Testis (tissue), 3 donors: Measurements from ENCODE around the gene ADAMTS15. TPM values are rescaled to one million over a fixed set of nuclear protein-coding genes. Genes with fewer than 3 reads are reported as not detected.

Experiments used
- DNase-seq: peaks from one replicate; pipeline ENCODE4 v3.0.0-alpha.2; 2019
- H3K27ac ChIP-seq, 2 donors: fragments of 200-600 bp; sonication (generic); one replicate each; pipeline ENCODE4 v1.5.1; 2019
- H3K27me3 ChIP-seq: fragments of 200-600 bp; sonication (generic); one replicate; pipeline ENCODE4 v1.5.1; 2019
- H3K36me3 ChIP-seq: fragments of 200-600 bp; sonication (generic); one replicate; pipeline ENCODE4 v1.5.1; 2017; ENCODE audit warnings: low read depth; ENCODE audit errors: missing control alignments
- H3K4me1 ChIP-seq: fragments of 200-600 bp; sonication (generic); one replicate; pipeline ENCODE4 v1.5.1; 2019
- H3K4me3 ChIP-seq, 2 donors: fragments of 200-600 bp; sonication (generic); one replicate each; pipeline ENCODE4 v1.5.1; 2017 to 2019
- H3K9me3 ChIP-seq: fragments of 200-600 bp; sonication (generic); one replicate; pipeline ENCODE4 v1.5.1; 2017
- CTCF ChIP-seq, 3 experiments: fragments of 450-650 bp in 2 of 3; fragments of 200-600 bp in 1 of 3; sonication (generic) in 1 of 3; IDR thresholded peaks; one replicate each; pipeline ENCODE4 v1.5.1; 2016 to 2019; ENCODE audit warnings: antibody characterized with exemption in 3 of 3, mild to moderate bottlenecking in 2 of 3, moderate library complexity in 1 of 3
- POLR2A ChIP-seq: fragments of 450-650 bp; IDR thresholded peaks from one replicate; pipeline ENCODE4 v1.6.1; 2017; ENCODE audit warnings: antibody characterized with exemption, mild to moderate bottlenecking, moderate library complexity
- WGBS, 2 donors: methylation state at CpG; one replicate each; pipeline ENCODE4 v1.1.5; 2018; 5-methylcytosine and 5-hydroxymethylcytosine counted together
- intact Hi-C: fragments of 100-400 bp; cut with DNase I; formaldehyde crosslinking; loops from one replicate; pipeline ENCODE4 v1.15.1; 2023; ENCODE audit warnings: low total_unique reads
- polyA plus RNA-seq: library from polyadenylated mRNA; stranded (reverse); fragments of 350-450 nt; fragmentation: Illumina TruSeq; extraction: RNeasy Lipid Tissue Mini Kit (QIAGEN cat#74804); gene quantifications from one replicate; pipeline ENCODE4 v1.2.3, GENCODE V29; 2014; ENCODE audit warnings: low read depth, low replicate concordance; ENCODE audit not compliant: insufficient read depth
- total RNA-seq, 2 donors: library from RNA; depleted of rRNA; stranded (reverse); fragments of >200 nt; gene quantifications; one replicate each; pipeline ENCODE4 v1.2.3, GENCODE V29; 2016

The ADAMTS15 gene
- total and polyA plus RNA-seq, 3 donors from 2014 or later, result 2.7 to 5.7 (median 2.8) TPM

GRCh38 chr11:130516554-130517505, 68.4 kb downstream of the ADAMTS15 start:
- WGBS, 2 donors, result 89 to 92% methylated on average over 10 of the region's 10 CpGs
- Histone ChIP-seq H3K36me3 (no peaks in the 10 kb centered on the region), H3K27ac (no peak overlapping the region), H3K27me3 (no peaks in the 10 kb centered on the region), H3K4me1 (peaks cover 2% of the 10 kb centered on the region), H3K9me3 (no peaks in the 10 kb centered on the region), H3K4me3 (no peak overlapping the region)
- intact Hi-C loops, result no loop called here
- DNase-seq, result no peak
- no peak for TF ChIP-seq CTCF (IDR thresholded peaks at IDR 0.05)
- TF ChIP-seq POLR2A, result no peak

DNA sequence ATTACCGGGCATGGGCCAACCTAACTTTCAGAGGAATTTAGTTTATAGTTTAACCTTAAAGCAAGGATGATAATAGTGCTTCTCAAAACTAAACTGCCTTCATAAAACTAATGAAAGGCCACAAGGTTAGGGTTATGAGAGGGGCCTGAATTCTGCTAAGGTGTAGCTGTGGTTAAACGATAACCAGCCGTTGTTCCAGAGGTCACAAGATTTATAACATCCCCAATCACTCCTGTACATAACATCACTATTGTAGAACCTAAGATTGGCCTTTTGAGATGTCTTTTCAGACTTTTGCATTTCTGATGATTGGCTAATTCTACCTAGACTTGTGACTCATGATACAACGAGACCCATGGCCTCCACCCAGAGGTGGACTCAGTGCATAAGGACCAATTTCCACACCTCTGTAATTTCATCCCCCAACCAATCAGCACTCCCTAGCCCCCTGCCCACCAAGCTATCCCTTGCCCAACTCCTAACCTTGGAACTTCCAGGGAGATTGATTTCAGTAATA, 69.8 kb downstream of the ADAMTS15 start:
- Histone ChIP-seq H3K4me1 (peaks cover 13% of the 10 kb centered on the region), H3K36me3 (no peaks in the 10 kb centered on the region), H3K4me3 (no peak overlapping the region), H3K27me3 (no peaks in the 10 kb centered on the region), H3K9me3 (no peaks in the 10 kb centered on the region), H3K27ac (no peak overlapping the region)
- 69 to 97% methylated on average over 4 of the region's 4 CpGs for WGBS, 2 donors
- no peak for TF ChIP-seq POLR2A
- TF ChIP-seq CTCF (IDR thresholded peaks at IDR 0.05), result no peak
- DNase-seq, result no peak
- intact Hi-C loops, result no loop called here

DNA sequence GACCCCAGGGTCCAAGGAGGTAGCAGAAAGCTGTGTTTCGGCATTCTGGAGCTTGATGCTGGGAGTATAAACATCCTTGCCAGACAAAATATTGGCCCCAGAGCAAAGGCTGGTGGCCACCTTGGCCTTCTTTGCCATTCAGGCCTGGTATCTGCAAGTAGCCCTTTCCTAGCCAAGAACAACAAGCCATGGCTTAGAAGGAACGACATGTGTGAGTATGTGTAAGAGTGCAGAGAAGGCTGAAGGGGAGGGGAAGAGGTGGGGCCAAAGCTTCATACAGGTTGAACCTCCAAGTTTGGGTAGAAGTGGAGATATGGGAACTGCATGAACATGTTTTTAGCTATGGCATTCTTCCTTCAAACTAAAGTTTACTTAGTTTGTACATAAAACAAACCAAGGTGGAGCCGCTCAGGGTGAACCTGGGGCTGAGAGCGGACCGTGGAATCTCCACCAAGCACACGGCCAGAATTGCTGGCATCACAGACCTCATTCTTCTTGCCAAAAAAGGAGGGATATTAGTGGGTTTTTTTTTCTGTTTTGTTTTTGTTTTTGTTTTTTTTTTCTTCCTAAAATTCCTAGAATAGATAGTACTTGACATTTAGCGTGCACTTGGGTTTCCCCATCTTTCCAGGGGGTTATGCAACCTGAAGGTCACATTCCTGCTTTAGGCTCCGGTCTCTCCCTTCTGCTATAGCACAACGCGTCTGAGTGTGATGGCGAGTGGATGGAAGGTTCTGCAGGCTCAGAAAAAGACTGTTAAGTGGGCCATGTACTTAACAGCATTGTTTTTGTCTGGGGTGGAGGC, 70.9 kb downstream of the ADAMTS15 start:
- intact Hi-C loops, result no loop called here
- Histone ChIP-seq H3K27ac (peak overlapping the region in 1 of 2 donors; percentile 66), H3K36me3 (no peaks in the 10 kb centered on the region), H3K4me1 (peaks cover 13% of the 10 kb centered on the region), H3K9me3 (no peaks in the 10 kb centered on the region), H3K4me3 (no peak overlapping the region), H3K27me3 (no peaks in the 10 kb centered on the region)
- DNase-seq, result no peak
- TF ChIP-seq CTCF (IDR thresholded peaks at IDR 0.05), result no peak
- no peak for TF ChIP-seq POLR2A
- 75 to 82% methylated on average over 11 of the region's 11 CpGs for WGBS, 2 donors

- intact Hi-C loops, result loop anchor here (10.0 kb wide), 1 partner anchor 85 kb away; no protein-coding TSS in a partner anchor
- H3K9me3 ChIP-seq, result no peaks in the 10 kb centered on the region
- DNase-seq, result peak; percentile 31
Measured at GRCh38 chr11:130520271-130520671, 71.8 kb downstream of the ADAMTS15 start.

More at GRCh38 chr11:130520271-130520671, 71.8 kb downstream of the ADAMTS15 start:
- Histone ChIP-seq H3K27me3 (no peaks in the 10 kb centered on the region), H3K4me3 (no peak overlapping the region), H3K4me1 (peaks cover 13% of the 10 kb centered on the region), H3K36me3 (no peaks in the 10 kb centered on the region), H3K27ac (peak overlapping the region in 1 of 2 donors; percentile 66)
- WGBS, 2 donors, result 60 to 66% methylated on average over 7 of the region's 7 CpGs
- no peak for TF ChIP-seq CTCF (IDR thresholded peaks at IDR 0.05)
- no peak for TF ChIP-seq POLR2A
